Natural killer cell treated with Interleukin-12 subunit alpha and Interleukin-12 subunit beta and Interleukin-15 and Interleukin-18, amount 100 ng/mL, for 72 hours (primary cell): ENCODE measurements around the gene DARS1. TPM values are rescaled to one million over a fixed set of nuclear protein-coding genes. Genes with fewer than 3 reads are reported as not detected.
"Not testable (repeated sequence)": the region's sequence is repeated elsewhere in the genome, so short reads cannot be mapped to it uniquely, and the experiment has no call there.

ENCODE experiments used
- ATAC-seq, 2 donors: fragments of 150-1000 bp; cut with Tn5 transposase in 1 of 2; sonication (Bioruptor Pico), chemical (Tn5 transposase) in 1 of 2; 2 replicates each; pipeline ENCODE4 v1.10.0; 2021
- DNase-seq: peaks from one replicate; pipeline ENCODE4 v3.0.0; 2022; ENCODE audit warnings: low spot score
- H3K27ac Mint-ChIP-seq, 2 donors: 1 replicate in 1 of 2; 2 replicates in 1 of 2; pipeline ENCODE4 v1.8.0; 2022; ENCODE audit warnings: mixed read lengths in 2 of 2, mild to moderate bottlenecking in 1 of 2, moderate library complexity in 1 of 2
- H3K27me3 Mint-ChIP-seq, 2 donors: 1 replicate in 1 of 2; 2 replicates in 1 of 2; pipeline ENCODE4 v1.8.0; 2022; ENCODE audit warnings: mixed read lengths in 2 of 2
- H3K36me3 Mint-ChIP-seq: one replicate; pipeline ENCODE4 v1.8.0; 2022; ENCODE audit warnings: mixed read lengths
- H3K4me1 Mint-ChIP-seq, 2 donors: 1 replicate in 1 of 2; 2 replicates in 1 of 2; pipeline ENCODE4 v1.8.0; 2022; ENCODE audit warnings: low read depth in 2 of 2, mixed read lengths in 2 of 2, mild to moderate bottlenecking in 1 of 2
- H3K4me3 Mint-ChIP-seq: one replicate; pipeline ENCODE4 v1.8.0; 2022; ENCODE audit warnings: mixed read lengths
- H3K9me3 Mint-ChIP-seq: 2 replicates; pipeline ENCODE4 v1.8.0; 2022; ENCODE audit warnings: mixed read lengths
- total RNA-seq, 2 donors: library from RNA; stranded (reverse); gene quantifications; one replicate each; pipeline ENCODE4 v1.2.3, GENCODE V29; 2022

Gene DARS1
- total RNA-seq, 2 donors from 2014 or later: 113 to 116 TPM

DNA sequence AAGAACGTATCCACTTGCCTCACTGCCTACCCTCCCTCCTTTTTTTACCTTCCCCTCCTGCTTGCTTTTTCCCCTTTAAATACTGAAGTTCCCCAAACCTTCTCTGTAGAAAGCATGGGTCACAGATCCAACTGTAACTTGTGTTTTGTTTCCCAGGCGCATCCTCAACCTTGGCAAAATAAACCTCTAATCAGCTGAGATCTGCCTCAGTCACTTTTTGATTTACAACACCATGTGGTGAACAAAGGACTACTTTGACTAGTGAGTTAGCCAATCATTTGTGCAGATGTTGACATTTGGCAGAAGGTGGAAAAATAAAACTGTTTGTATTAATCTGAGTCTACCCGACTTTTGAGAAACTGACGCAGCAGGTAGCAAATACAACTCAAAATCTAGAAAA is 85.9 kb downstream of the DARS1 start:
- Mint-ChIP-seq H3K36me3 (no peaks in the 10 kb centered on the region), H3K27me3 (no peaks in the 10 kb centered on the region), H3K9me3 (no peaks in the 10 kb centered on the region), H3K27ac (no peak overlapping the region), H3K4me1 (no peaks in the 10 kb centered on the region), H3K4me3 (no peak overlapping the region)
- DNase-seq (no peak), ATAC-seq (no peak)

DNA sequence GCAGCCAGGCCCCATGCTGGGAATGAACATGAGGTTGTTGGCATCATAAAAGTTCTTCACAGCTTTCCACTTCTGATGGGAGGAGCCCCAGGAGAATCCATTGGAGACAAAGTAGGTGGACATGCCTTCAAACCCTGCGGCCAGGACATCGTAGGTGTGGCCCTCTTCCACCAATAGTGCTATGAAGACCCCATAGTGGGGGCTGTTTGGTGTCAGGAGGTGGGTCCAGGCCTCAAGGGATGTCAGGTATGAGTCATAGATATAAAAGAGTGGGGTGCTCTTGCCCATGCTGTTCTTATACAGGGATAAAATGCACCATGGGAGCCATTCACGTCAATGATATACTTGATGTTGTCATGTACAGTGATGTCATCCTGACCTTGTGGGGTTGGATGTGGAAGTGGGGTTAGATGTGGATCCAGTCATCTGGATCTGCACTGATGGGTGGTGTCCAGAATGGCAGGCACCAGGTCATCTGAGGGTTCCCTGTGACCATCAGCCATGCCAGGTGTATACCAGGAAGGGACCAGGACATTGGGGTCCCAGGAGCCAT is 87.1 kb downstream of the DARS1 start:
- DNase-seq (no peak), ATAC-seq (no peak)
- no peaks in the 10 kb centered on the region for H3K4me1 Mint-ChIP-seq
- no peaks in the 10 kb centered on the region for H3K9me3 Mint-ChIP-seq
- H3K27me3 Mint-ChIP-seq: peaks cover 0 to 2% of the 10 kb centered on the region in 2 donors
- H3K36me3 Mint-ChIP-seq: no peaks in the 10 kb centered on the region
- H3K27ac Mint-ChIP-seq: no peak overlapping the region
- H3K4me3 Mint-ChIP-seq: no peak overlapping the region

DNA sequence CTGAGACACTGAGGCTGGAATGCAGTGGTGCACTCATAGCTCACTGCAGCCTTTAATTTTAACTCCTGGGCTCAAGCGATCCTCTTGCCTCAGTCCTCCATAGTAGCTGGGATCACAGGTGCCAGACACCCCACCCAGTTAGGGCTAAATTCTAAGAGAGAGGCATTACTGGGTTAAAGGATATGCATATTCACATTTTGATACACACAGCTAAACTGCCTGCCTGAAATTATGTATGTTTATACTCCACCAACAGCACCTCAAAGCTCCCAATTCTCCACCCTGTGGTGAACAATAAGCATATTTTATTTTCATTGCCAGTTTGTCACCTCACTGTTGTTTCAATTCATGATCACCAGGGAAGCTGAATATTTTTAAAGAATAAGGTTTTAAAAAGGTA is 90.5 kb downstream of the DARS1 start:
- H3K9me3 Mint-ChIP-seq: no peaks in the 10 kb centered on the region
- H3K36me3 Mint-ChIP-seq: no peaks in the 10 kb centered on the region
- ATAC-seq: no peak
- no peak for DNase-seq
- peaks cover 0 to 2% of the 10 kb centered on the region in 2 donors for H3K27me3 Mint-ChIP-seq
- H3K4me3 Mint-ChIP-seq: no peak overlapping the region
- no peaks in the 10 kb centered on the region for H3K4me1 Mint-ChIP-seq
- H3K27ac Mint-ChIP-seq: no peak overlapping the region

DNA sequence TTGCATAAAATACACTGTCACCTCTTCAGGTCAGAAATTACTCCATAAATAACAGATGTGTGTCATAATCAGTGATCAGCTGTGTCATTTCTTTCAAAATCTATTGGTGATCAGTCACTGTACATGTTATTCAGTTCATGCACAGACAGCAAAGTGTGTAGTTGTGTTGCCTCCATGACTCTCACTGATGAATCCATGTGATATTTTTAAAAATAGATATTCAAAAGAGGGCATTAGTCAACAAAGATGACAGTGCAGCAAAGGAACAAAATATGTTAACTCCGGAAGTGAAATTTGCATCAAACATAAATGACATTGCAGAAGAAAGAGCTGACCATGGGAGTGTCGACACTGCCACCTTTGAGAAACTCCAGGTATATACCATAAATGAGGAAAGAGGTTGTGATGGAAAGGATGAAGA is 92.0 kb downstream of the DARS1 start:
- Mint-ChIP-seq H3K36me3 (peaks cover 4% of the 10 kb centered on the region), H3K27ac (no peak overlapping the region), H3K4me1 (no peaks in the 10 kb centered on the region), H3K27me3 (peaks cover 0 to 2% of the 10 kb centered on the region in 2 donors), H3K4me3 (no peak overlapping the region), H3K9me3 (no peaks in the 10 kb centered on the region)
- DNase-seq (no peak), ATAC-seq (no peak)

DNA sequence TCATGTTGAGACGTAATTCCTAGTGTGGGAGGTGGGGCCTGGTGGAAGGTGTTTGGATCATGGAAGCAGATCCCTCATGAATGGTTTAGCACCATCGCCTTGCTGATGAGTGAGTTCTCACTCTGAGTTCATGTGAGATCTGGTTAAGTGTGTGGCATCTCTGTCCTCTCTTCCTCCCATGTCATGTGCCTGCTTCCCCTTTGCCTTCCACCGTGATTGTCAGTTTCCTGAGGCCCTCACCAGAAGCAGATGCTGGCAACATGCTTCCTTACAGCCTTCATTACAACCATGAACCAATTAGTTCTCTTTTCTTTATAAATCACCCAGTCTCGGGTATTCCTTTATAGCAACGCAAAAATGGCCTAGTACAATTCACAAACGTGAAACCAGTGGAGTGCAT is 94.6 kb downstream of the DARS1 start:
- Mint-ChIP-seq H3K4me3 (no peak overlapping the region), H3K9me3 (no peaks in the 10 kb centered on the region), H3K36me3 (peaks cover 4% of the 10 kb centered on the region), H3K27me3 (peaks cover 0 to 2% of the 10 kb centered on the region in 2 donors), H3K27ac (no peak overlapping the region), H3K4me1 (no peaks in the 10 kb centered on the region)
- DNase-seq (no peak), ATAC-seq (no peak)

DNA sequence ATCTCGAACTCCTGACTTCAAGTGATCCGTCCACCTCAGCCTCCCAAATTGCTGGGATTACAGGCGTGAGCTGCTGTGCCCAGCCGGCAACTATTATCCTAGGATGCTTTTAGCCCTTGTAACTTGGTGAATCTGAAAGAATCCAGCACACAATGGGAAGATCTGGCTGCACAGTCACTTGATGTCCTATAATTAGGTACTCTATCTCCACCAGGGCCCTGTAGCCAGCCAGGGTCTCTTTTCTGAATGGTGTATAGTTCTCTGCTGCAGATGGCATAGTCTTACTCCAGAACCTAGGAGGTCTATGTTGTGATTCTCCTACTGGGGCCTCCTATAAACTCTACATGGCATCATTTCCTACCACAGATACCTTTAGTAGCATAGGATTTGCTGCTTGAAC is 95.3 kb downstream of the DARS1 start:
- DNase-seq (no peak), ATAC-seq (no peak)
- H3K27me3 Mint-ChIP-seq: peaks cover 0 to 7% of the 10 kb centered on the region in 2 donors
- no peak overlapping the region for H3K4me3 Mint-ChIP-seq
- H3K27ac Mint-ChIP-seq: no peak overlapping the region
- H3K36me3 Mint-ChIP-seq: peaks cover 4% of the 10 kb centered on the region
- H3K4me1 Mint-ChIP-seq: no peaks in the 10 kb centered on the region
- no peaks in the 10 kb centered on the region for H3K9me3 Mint-ChIP-seq

DNA sequence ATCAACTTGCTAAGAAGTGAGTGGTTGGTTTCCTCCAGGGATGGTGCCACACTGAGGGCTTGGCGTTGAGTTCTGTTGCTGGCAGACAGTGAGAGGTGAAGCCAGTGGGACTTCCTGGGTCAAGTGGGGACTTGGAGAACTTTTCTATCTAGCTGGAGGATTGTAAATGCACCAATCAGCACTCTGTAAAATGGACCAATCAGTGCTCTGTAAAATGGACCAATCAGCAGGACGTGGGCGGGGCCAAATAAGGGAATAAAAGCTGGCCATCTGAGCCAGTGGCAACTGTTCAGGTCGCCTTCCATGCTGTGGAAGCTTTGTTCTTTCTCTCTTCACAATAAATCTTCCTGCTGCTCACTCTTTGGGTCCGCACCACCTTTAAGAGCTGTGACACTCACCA is 96.8 kb downstream of the DARS1 start:
- H3K36me3 Mint-ChIP-seq, H3K9me3 Mint-ChIP-seq, H3K27me3 Mint-ChIP-seq, H3K4me3 Mint-ChIP-seq, DNase-seq, H3K27ac Mint-ChIP-seq, H3K4me1 Mint-ChIP-seq, ATAC-seq: not testable (repeated sequence)

DNA sequence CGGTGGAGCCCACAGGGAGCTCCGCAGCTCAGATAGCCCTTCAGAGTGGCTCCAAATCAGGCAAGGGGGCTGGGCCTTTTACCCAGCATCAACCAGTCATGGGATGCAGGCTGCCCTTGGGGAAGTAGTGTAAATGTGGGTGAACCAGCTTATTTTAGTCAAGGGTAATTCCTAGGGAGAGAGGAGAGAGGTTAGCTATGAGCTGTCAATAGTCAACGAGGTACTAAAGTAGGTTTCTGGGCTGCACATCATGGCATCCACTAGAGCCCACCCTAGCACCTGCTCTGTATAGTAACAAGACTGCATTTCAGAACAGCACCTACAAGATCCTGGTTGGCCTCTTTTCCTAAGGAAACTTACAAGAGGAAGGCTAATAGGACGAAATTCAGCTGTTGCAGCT is 99.7 kb downstream of the DARS1 start:
- Mint-ChIP-seq H3K4me1 (no peaks in the 10 kb centered on the region), H3K4me3 (no peak overlapping the region), H3K27ac (no peak overlapping the region), H3K9me3 (no peaks in the 10 kb centered on the region), H3K27me3 (peaks cover 7 to 13% of the 10 kb centered on the region in 2 donors), H3K36me3 (peaks cover 4% of the 10 kb centered on the region)
- ATAC-seq (no peak), DNase-seq (no peak)

DNA sequence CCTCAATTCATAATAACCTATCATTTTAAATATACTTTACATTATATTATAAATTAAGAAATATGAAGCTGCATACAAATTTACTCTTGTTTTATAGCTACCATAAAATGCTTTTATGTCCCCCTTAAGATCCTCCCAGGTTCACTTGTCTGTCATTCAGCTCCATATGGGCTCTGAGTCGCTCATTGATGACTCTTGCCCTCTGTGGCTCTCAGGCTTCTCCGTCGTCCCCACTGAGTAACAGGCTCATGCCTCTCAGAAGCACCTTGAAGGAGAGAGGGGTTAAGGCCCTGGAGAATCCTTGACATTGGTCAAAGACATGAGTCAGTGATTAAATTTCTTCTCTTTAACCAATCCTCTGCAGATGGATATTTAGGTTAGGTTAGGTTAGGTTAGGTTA is 103.0 kb downstream of the DARS1 start:
- Mint-ChIP-seq H3K9me3 (no peaks in the 10 kb centered on the region), H3K4me3 (no peak overlapping the region), H3K36me3 (no peaks in the 10 kb centered on the region), H3K4me1 (peaks cover 4 to 7% of the 10 kb centered on the region in 2 donors), H3K27ac (no peak overlapping the region), H3K27me3 (peaks cover 7 to 13% of the 10 kb centered on the region in 2 donors)
- ATAC-seq: no peak
- no peak for DNase-seq

DNA sequence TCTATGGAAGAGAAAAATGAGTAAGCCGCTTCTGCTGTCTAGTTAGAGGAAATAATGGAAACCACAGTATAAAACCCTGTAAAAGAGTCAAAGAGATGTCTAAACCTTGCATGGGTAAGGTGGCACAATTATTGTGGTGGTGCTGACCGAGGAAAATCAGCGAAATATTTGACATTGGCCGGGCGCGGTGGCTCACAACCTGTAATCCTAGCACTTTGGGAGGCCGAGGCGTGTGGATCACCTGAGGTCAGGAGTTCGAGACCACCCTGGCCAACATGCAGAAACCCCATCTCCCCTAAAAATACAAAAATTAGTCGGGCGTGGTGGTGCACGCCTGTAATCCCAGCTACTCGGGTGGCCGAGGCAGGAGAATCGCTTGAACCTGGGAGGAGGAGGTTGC is 108.7 kb downstream of the DARS1 start:
- DNase-seq, ATAC-seq, H3K27me3 Mint-ChIP-seq, H3K9me3 Mint-ChIP-seq: not testable (repeated sequence)
- peaks cover 19% of the 10 kb centered on the region for H3K36me3 Mint-ChIP-seq
- H3K4me1 Mint-ChIP-seq: peaks cover 38 to 39% of the 10 kb centered on the region in 2 donors
- H3K27ac Mint-ChIP-seq: peak overlapping the region; percentile 82 to 95
- peak overlapping the region; percentile 91 for H3K4me3 Mint-ChIP-seq

DNA sequence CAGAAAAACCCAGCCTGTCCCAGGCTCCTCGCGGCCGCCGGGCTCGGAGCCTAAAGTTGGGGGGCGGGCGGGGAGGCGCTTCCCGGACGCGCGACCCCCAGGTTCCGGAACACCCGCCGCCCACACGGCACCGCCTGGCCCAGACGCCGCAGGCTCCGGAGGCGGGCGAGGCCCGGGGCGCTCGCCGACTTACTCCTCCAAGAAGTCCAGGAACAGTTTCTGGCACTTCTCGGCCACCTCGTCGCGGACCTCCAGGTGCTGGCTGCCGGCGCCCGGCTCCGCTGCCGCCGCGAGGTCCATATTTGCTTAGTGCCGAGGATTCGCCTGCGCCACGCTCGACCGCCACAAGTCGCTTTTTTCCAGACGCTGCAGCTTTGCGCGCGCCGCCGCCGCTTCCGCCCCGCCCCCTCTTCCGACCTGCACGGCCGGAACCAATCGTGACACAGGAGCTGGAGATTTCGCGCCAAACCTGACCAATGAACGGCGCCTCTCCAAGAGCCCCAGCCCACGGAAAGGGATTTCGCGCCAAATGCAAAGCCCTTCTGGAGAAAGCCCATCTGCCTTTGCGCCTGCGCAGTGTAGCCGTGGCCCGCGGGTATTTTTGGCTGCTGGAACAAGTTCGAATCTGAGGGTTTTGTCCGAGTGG is 109.2 kb downstream of the DARS1 start, which contains the start of gene MCM6:
Gene MCM6 (minus strand): TSS at position 378 of the 646 bp plus-strand sequence. CDS start 78 bp downstream, at position 300.
- ATAC-seq (peak; percentile 94 to 99), DNase-seq (peak; percentile 99)
- peaks cover 22% of the 10 kb centered on the region for H3K36me3 Mint-ChIP-seq
- H3K9me3 Mint-ChIP-seq: no peaks in the 10 kb centered on the region
- H3K4me1 Mint-ChIP-seq: peaks cover 38 to 43% of the 10 kb centered on the region in 2 donors
- peak within 1 kb of the TSS; percentile 82 to 95 for H3K27ac Mint-ChIP-seq
- H3K4me3 Mint-ChIP-seq: peak within 1 kb of the TSS; percentile 91
- H3K27me3 Mint-ChIP-seq: no peaks in the 10 kb centered on the region

DNA sequence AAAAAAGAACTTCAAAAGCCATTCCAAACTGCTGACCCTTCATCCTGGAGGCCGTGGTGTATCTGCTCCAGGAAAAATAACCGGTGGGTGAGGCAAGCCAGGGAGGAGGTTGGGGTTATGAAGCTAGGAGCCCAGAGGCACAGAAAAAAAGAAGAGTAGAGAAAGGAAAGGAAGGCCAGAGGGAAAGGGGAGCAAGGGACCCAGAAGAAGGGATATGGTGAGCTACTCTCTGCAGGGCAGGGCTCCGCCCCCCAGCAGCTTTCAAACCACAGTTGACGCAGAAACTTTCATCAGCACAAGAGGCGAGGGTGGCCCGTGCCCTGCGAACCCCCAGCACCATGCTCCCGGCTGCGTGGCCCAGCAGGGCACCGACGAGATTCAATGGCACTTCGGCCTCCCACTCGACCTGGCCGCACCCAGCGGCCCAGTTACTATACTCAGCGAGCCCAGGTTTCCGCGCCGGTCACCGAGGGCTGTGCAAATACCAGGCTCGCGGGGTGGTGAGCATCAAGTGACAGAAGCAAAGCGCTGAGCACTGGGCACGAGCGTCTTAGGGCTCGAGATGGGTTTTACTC is 109.8 kb downstream of the DARS1 start:
- Mint-ChIP-seq H3K9me3 (no peaks in the 10 kb centered on the region), H3K4me3 (peak overlapping the region; percentile 91), H3K4me1 (peaks cover 38 to 46% of the 10 kb centered on the region in 2 donors), H3K27ac (peak overlapping the region; percentile 82 to 95), H3K36me3 (peaks cover 25% of the 10 kb centered on the region), H3K27me3 (no peaks in the 10 kb centered on the region)
- ATAC-seq (peak; percentile 71 to 88), DNase-seq (peak; percentile 72)

DNA sequence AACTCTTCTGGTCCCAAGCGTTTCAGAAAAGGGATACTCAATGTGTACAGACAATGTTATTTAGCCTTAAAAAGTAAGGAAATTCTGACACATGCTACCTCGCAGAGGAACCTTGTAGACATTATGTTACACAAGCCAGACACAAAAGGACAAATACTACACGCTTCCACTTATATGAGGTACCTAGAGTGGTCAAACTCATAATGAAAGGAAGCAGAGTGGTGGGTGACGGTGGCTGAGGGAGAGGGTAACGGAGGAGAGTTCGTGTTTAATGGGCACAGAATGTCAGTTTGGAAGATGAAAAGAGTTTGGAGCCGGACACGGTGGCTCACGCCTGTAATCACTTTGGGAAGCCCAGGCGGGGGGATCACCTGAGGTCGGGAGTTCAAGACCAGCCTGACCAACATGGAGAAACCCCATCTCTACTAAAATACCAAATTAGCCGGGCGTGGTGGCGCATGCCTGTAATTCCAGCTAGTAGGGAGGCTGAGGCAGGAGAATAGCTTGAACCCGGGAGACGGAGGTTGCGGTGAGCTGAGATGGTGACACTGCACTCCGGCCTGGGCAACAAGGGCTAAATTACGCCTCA is 110.6 kb downstream of the DARS1 start:
- H3K4me3 Mint-ChIP-seq: peak overlapping the region; percentile 91
- H3K9me3 Mint-ChIP-seq: no peaks in the 10 kb centered on the region
- peaks cover 42 to 51% of the 10 kb centered on the region in 2 donors for H3K4me1 Mint-ChIP-seq
- DNase-seq: no peak
- peaks cover 32% of the 10 kb centered on the region for H3K36me3 Mint-ChIP-seq
- ATAC-seq: no peak
- H3K27ac Mint-ChIP-seq: peak overlapping the region; percentile 82 to 95
- no peaks in the 10 kb centered on the region for H3K27me3 Mint-ChIP-seq

DNA sequence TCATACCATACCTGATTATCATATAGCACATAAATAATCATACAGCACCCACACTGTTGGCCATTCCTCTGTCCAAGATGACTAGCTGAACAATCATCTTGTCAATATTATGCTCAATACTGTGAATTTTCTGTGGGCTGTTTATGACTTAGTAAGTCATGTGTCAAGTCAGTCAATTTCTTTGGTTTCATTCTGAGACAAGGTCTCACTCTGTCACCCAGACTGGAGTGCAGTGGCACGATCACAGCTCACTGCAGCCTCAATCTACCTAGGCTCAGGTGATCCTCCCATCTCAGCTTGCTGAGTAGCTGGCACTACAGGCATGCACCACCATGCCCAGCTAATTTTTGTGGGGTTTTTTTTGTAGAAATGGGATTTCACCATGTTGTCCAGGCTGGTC is 114.9 kb downstream of the DARS1 start:
- peaks cover 31 to 44% of the 10 kb centered on the region in 2 donors for H3K4me1 Mint-ChIP-seq

More for the DNA sequence above, 114.9 kb downstream of the DARS1 start:
- Mint-ChIP-seq H3K9me3 (no peaks in the 10 kb centered on the region), H3K4me3 (peak overlapping the region; percentile 24), H3K27me3 (no peaks in the 10 kb centered on the region), H3K36me3 (peaks cover 58% of the 10 kb centered on the region), H3K27ac (peak overlapping the region; percentile 24 to 43)
- no peak for DNase-seq
- ATAC-seq: peak in 1 of 2 donors; percentile 90
